Stimulated activated CD4-positive, alpha-beta T cell treated with anti-CD3 and anti-CD28 coated beads, TNF-alpha, amount 100 ng/mL, for 24 hours (primary cell): ENCODE data around the gene MINK1.

ENCODE experiments used
- DNase-seq, 3 experiments: peaks; one replicate each; pipeline ENCODE4 v3.0.0-alpha.2; 2020; ENCODE audit warnings: low read depth in 3 of 3

The MINK1 gene

GRCh38 chr17:4872786-4873185, 39.6 kb downstream of the MINK1 start:
- DNase-seq = no peak

GRCh38 chr17:4877089-4877488, 43.9 kb downstream of the MINK1 start:
- no peak for DNase-seq

DNA sequence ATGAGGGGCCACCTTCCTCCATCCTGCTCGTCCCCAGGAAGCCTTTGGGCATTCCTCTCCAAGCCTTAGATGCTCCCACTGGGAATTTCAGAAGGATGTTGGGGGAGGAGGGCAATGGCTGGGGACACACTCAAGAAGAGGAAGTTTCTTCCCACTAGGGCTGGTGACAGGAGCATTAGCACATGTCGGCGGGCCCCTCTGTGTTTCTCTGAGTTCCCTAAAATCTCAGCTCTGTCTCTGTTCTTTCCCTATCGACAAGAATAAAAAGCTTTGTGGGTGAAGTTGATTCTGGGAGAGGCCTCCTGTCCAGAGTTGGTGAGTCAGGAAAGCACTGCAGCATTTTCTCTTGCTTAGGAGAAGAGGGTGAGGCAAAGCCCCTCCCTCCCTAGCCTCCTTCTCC, 46.5 kb downstream of the MINK1 start:
- DNase-seq = no peak

- DNase-seq = no peak
These were observed 47.7 kb downstream of the MINK1 start for GRCh38 chr17:4880857-4881256.

GRCh38 chr17:4881761-4882555, 48.8 kb downstream of the MINK1 start:
- DNase-seq = peak; percentile 40 to 57 (median 40)

GRCh38 chr17:4884489-4884888, 51.3 kb downstream of the MINK1 start:
- DNase-seq = no peak

- DNase-seq = no peak
These were observed 53.7 kb downstream of the MINK1 start for GRCh38 chr17:4886830-4887229.

DNA sequence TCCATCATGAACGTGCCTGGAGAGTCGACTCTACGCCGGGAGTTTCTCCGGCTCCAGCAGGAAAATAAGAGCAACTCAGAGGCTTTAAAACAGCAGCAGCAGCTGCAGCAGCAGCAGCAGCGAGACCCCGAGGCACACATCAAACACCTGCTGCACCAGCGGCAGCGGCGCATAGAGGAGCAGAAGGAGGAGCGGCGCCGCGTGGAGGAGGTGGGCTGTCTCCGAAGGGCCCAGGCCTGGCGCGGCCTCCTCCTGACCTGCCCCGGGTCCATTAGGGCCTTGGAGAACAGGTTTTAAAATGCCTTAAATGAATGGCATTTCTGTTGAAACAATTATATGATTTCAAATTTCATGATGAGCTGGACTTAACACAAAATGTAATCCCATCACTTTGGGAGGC, 54.4 kb downstream of the MINK1 start:
- no peak for DNase-seq

DNA sequence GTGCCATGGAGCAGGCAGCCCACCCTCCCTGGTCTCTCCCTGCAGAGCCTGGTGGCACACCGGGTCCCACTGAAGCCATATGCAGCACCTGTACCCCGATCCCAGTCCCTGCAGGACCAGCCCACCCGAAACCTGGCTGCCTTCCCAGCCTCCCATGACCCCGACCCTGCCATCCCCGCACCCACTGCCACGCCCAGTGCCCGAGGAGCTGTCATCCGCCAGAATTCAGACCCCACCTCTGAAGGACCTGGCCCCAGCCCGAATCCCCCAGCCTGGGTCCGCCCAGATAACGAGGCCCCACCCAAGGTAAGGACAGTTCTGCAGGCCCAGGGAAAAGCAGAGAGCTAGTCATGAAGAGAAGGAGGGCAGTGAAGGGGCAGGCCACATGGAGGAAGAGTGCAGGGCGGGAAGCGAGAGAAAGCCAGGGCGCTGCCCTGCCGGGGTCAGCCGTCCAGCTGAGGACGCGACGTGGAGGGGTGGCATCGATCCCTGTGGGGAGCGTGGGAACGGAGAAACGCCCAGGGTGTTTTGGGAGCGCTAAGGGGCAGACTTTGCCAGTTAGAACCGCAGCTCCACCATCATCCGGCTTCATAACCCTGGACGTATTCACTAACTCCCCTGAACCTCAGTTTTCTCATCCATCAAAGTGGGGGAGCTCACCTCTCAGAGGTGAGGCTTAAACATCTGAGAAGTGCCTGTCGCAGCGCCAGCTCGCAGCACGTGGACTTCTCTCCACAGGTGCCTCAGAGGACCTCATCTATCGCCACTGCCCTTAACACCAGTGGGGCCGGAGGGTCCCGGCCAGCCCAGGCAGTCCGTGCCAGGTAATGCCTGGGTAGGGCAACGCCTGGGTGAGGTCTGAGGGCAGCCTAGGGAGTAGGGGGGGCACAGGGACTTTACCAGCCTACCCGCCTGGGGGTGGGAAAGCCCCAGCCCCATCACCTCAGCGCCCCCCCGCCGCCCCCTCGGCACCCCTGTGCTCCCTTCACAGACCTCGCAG, 58.6 kb downstream of the MINK1 start:
- DNase-seq = no peak

DNA sequence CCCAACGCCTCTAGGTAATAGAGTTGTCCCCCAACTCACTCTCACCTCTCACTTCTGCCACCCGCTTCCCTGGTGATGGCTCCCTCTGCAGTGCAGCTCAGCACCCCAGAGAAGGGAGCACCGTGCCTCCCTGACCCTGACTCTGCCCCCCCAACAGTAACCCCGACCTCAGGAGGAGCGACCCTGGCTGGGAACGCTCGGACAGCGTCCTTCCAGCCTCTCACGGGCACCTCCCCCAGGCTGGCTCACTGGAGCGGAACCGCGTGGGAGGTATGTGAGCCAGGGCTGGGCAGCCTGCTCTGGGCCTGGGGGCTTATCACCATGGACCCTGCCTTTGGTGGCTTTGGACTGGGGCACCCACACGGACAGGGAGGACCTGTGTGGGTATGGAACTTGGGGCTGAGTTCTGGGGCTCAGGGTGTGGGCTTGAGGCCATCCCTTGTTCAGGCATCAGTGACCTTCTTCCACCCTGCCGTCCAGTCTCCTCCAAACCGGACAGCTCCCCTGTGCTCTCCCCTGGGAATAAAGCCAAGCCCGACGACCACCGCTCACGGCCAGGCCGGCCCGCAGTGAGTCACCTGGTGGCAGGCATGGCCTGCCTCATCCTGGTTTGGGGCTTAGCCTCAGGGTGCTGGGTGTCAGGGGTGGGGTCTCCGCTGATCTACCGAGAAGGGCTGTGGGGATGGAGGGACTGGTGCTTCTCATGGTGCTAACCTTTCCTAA, 59.5 kb downstream of the MINK1 start:
- no peak for DNase-seq

DNA sequence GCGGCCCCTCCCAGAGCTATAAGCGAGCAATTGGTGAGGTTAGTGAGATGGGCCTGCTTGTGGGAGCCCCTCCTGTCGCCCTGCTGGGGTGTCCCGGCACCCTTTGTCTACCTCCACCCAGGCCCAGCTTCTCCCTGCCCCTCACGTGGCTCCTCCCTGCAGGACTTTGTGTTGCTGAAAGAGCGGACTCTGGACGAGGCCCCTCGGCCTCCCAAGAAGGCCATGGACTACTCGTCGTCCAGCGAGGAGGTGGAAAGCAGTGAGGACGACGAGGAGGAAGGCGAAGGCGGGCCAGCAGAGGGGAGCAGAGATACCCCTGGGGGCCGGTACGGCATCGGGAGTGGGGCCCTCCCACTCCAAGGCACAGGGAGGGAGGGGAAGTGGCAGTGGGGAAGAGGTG, 60.1 kb downstream of the MINK1 start:
- no peak for DNase-seq

GRCh38 chr17:4893721-4894560, 60.8 kb downstream of the MINK1 start:
- no peak for DNase-seq

DNA sequence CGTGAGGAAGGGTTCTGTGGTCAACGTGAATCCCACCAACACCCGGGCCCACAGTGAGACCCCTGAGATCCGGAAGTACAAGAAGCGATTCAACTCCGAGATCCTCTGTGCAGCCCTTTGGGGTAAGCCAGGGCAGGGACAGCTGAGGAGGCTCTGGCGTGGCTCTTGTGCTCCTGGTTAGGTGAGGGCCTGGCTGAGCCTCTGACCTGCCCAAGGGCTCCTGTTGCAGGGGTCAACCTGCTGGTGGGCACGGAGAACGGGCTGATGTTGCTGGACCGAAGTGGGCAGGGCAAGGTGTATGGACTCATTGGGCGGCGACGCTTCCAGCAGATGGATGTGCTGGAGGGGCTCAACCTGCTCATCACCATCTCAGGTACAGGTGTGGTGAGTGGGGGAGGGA, 62.0 kb downstream of the MINK1 start:
- DNase-seq = no peak

- no peak for DNase-seq
These were observed 62.7 kb downstream of the MINK1 start for GRCh38 chr17:4895657-4896331.

DNA sequence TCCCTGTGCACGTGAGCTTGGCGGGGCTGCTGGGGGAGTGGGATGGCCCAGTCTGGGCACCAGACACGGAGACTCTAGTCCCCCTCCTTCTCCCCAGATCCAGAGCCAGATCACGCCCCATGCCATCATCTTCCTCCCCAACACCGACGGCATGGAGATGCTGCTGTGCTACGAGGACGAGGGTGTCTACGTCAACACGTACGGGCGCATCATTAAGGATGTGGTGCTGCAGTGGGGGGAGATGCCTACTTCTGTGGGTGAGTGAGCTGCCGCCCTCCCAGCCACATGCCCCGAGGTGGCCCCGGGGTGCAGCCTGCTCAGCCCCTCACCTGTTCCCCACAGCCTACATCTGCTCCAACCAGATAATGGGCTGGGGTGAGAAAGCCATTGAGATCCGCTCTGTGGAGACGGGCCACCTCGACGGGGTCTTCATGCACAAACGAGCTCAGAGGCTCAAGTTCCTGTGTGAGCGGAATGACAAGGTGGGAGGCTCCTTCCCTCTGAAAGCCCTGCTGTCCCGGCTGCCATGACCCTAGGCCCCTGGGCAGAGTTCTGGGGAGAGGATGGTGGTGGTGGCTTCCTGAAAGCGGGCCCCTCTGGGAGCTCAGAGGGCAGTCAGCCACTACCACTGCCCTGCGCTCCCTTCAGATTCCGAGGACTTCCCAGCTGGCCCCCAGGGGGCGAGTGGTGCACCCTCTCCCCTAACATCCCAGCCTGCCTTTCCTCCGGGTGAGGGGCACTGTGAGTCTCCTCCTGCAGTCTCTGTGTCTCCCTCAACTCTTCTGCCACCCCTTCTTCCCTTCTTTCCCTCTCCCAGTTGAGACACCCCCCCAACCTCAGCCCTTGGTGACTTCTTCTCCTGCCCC, 63.4 kb downstream of the MINK1 start:
- DNase-seq = no peak

- no peak for DNase-seq
These were observed 64.1 kb downstream of the MINK1 start for GRCh38 chr17:4897198-4897687.

DNA sequence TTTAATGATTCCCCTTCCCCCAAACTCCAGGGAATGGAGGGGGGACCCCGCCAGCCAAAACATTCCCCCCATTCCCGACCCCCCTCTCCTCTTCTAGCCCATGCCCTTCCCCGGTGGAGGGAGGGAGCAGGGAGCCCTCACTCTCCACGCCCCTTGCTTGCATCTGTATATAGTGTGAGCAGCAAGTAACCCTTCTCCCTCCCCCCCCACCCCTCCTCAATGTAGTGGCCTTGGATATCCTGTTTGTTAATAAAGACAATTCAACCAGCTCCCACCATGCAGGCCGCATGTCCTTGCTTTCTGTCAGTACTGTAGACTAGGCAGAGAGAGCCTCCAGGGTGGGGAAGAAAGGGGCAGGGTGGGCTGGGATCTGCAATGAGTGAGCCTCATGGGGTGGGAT, 64.6 kb downstream of the MINK1 start:
- DNase-seq = no peak

DNA sequence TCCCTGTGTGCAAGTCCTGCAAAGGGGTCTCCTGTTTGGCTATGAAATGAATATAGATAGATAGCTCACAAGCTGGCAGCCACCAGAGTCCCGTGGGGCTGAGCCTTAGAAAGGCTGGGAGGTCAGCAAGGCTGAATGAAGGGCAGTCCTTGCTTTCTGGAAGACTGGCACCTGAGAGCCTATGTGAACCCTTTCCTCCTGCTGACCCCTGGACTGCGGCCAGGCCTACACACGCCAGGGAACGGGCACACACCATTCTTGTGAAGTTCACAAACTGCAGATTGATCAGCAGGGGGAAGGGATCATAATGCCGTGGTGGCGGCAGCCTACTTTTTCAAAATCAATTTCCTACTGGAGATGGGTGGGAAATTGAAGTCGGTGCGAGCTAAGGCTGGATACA, 65.2 kb downstream of the MINK1 start:
- DNase-seq = no peak

- DNase-seq = no peak
These were observed 65.8 kb downstream of the MINK1 start for GRCh38 chr17:4898927-4899326.
